ENCODE data around the gene ANKRD10.

The ANKRD10 gene

DNA sequence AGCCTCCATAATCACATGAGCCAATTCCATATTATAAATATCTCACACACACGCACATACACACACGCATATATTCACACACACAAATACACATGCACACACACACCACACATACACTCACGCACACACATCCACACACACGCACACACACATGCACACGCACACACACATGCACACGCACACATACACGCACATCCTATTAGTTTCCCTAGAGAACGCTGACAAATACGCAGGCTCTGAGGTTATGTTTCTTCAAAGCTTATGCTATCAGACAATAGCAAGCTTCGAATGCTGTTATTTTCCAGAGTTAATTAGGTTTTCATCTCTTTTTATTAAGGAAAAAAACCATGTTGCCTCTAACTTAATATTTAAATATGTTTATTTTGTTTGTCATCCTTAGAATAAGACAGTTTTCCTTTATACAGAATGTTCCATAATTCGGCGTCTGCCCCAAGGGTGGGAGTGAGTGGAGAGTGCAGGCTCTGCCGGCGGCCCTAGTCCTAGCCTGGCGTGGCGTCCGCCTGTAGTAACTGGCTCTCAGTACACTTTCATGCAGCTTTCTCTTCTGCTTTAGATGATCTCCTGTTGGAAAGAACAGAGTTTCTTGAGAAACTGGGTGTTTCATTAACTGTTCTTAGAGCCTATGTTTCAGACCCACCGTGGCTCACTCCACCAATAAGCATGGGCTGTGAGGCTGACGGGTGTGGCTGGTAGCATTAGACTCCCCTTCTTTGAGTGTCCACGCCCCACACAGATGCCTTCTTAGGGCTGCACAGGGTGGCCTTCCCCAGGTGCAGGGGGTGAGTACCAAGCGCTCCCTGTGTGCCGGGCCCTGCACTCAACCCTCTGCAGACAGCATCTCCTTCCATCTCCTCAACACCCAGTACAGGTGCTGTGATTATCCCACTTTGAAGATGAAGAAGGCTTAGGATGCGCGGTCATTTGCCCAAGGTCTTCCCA lies 30.4 kb upstream of the ANKRD10 start:
- no peak for DNase-seq (ENCODE audit: low spot score)

GRCh38 chr13:110944121-110944967 lies 29.5 kb upstream of the ANKRD10 start:
- DNase-seq (ENCODE audit: low spot score): peak; percentile 67

DNA sequence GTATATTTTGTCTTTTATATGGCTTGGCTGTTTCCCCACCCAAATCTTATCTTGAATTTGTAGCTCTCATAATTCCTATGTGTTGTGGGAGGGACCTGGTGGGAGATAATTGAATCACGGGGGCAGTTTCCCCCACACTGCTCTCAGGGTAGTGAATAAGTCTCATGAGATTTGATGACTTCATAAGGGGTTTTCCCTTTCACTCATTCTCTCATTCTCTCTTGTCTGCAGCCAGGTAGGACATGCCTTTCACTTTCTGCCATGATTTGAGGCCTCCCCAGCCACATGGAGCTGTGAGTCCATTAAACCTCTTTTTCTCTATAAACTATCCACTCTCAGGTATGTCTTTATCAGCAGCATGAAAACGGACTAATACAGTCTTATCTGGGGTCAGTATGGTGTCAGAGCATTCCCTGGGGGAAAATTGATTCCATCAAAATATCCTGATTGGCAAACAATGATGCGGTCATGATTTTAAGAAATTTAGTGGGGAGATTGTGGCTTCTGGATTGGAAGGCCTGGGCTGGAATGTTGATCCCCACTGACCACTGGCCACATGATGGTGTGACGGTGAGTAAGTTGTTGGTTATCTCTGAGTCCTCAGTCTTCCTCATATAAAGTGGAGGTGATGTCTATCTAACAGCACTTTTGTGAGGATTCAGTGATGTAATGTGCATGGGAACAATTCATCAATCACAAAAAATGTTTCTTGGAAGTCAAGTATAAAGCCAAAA lies 27.5 kb upstream of the ANKRD10 start:
- no peak for DNase-seq (ENCODE audit: low spot score)

DNA sequence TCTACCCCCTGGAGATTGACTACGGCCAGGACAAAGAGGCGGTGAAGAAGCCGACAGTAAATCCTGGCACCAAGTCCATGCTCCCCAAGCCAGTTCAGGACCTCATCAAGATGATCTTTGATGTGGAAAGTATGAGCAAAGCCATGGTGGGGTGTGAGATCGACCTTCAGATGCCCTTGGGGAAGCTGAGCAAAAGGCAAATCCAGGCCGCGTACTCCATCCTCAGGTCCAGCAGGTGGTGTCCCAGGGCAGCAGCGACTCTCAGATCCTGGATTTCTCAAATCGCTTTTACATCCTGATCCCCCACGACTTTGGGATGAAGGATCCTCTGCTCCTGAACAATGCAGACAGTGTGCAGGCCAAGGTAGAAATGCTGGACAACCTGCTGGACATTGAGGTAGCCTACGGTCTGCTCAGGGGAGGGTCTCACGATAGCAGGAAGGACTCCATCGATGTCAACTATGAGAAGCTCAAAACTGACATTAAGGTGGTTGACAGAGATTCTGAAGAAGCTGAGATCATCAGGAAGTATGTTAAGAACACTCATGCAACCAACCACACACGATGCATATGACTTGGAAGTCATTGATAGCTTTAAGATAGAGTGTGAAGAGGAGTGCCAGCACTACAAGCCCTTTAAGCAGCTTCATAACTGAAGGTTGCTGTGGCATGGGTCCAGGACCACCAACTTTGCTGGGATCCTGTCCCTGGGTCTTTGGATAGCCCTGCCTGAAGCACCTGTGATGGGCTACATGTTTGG lies 24.0 kb upstream of the ANKRD10 start:
- DNase-seq (ENCODE audit: low spot score): no peak

- DNase-seq (ENCODE audit: low spot score): no peak
These were observed 22.8 kb upstream of the ANKRD10 start for GRCh38 chr13:110937511-110938285.

GRCh38 chr13:110936519-110936918 lies 21.6 kb upstream of the ANKRD10 start:
- DNase-seq (ENCODE audit: low spot score): no peak

GRCh38 chr13:110932588-110932987 lies 17.7 kb upstream of the ANKRD10 start:
- no peak for DNase-seq (ENCODE audit: low spot score)

- no peak for DNase-seq (ENCODE audit: low spot score)
These were observed 14.4 kb upstream of the ANKRD10 start for GRCh38 chr13:110929104-110929777.

- DNase-seq (ENCODE audit: low spot score): no peak
These were observed 10.2 kb upstream of the ANKRD10 start for GRCh38 chr13:110925023-110925612.

DNA sequence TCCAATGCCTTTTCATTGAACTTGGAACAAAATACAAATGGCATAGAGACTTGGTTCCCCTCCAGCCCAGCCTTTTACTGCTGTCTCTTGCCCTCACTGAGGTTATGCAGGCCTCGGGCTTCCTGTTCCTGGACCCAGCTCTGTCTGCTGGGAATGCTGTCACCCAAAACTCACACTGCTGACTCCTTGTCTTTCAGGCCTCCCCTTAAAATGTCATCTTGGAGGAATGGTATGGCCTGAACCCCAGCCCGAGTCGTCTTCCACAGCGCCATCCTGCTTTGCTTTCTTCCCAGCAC lies 9.7 kb upstream of the ANKRD10 start:
- DNase-seq (ENCODE audit: low spot score): no peak

DNA sequence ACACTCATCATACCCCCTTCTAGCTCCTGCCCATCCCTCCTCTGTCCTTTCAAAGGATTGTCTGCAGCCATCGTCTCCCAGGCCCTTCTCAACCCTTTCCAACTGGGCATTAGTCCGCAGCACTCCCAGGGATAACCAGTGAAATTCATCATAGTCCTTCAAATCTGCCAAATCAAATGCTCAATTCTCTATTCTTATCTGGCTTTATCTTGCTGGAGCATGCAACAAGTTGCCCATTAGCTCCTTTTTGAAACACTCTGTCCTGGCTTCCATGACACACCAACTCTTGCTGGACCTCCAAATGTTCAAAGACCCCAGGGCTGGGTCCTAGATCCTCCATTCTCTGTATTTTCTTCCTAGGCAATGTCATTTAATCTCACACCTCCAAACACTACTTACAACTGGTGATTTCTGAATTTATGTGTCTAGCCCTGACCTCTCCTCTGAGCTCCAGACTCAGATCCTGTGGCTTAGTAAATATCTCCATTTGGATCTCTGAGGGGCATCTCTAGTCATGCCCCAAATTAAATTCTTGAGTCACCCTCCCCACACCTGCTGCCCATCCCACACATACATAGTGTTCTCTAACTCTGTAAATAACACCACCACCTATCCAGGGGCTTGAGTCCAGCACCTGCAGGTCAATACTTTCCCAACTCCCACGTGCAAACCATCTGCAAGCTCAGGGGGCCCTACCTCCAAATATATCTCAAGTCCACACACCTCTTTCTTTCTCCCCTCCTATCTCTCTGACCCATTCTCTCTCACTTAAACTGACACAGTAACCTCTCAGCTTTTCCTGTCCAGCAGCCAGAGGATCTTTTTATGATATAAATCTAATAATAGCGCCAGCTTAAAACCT lies 9.1 kb upstream of the ANKRD10 start:
- DNase-seq (ENCODE audit: low spot score): no peak

DNA sequence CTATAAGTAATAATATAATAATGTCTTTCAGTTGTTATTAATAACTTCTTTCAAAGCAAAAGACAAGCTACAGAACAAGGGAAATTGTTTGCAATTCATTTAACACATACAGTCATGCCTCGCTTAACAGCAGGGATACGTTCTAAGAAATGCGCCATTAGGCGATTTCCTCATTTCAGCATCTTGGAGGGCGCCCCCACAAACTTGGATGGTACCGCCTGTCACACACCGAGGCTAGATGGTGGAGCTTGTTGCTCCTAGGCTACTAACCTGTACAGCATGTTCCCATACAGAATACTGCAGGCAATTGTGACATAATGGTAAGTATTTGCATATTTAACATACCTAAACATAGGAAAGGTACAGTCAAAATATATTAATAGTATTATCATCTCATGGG lies 8.2 kb upstream of the ANKRD10 start:
- DNase-seq (ENCODE audit: low spot score): no peak

DNA sequence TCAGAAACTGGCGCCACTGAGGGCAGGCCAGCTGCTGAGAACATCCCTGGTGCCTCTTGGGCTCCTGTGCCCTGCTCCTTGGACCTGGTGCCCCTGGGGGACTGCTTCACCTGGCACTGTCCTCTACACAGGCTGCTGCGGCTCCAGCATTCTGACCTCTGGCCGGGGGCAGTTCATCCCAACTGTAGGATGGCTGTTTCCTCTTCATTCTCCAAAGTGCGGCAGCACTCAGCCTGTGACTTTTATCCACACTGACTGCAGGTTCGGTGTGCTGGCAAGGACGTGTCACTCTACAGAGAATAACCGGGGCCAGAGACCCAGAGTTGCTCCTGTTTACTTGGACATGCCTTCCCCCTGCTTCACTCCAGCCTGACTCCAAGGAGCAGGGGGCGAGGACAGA lies 7.6 kb upstream of the ANKRD10 start:
- no peak for DNase-seq (ENCODE audit: low spot score)

- DNase-seq (ENCODE audit: low spot score): no peak
These were observed 6.8 kb upstream of the ANKRD10 start for GRCh38 chr13:110921695-110922094.

DNA sequence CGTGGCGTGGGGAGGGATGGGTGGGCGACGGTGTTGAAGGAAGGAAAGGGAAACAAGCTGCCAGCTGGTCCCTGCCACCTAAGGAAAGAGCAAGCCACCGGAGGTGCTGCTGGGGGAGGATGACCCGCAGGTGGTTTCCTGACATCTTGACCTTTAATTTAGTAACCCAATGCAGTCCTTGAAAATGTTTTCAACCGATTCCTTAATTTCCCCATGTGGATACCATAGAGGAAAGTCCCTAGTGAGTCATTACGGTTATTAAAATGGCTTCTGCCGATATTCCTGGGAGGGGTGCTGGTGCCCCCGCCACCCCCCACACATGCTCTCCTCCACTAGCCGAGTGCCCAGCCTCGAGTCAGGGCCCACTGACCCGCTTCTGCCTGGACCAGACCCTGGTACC lies 6.3 kb upstream of the ANKRD10 start:
- DNase-seq (ENCODE audit: low spot score): no peak

DNA sequence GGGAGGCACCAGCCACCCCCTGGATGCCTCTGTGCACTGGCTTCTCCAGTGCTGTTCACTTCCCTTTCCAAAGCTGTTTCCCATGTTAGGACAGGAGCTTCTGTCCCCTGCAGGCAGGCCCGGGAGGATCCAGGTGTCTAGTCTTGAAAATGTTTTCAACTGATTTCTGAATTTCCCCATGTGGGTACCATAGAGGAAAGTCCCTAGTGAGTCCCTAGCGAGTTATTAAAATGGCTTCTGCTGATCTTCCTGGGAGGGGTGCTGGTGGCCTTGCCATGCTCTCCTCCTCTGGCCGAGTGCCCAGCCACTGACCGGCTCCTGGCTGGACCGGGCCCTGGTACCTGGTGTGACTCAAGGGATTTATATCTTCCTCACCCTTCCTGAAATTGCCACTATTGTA lies 5.2 kb upstream of the ANKRD10 start:
- no peak for DNase-seq (ENCODE audit: low spot score)

GRCh38 chr13:110916301-110917142 lies 1.7 kb upstream of the ANKRD10 start:
- DNase-seq (ENCODE audit: low spot score): peak; percentile 87

DNA sequence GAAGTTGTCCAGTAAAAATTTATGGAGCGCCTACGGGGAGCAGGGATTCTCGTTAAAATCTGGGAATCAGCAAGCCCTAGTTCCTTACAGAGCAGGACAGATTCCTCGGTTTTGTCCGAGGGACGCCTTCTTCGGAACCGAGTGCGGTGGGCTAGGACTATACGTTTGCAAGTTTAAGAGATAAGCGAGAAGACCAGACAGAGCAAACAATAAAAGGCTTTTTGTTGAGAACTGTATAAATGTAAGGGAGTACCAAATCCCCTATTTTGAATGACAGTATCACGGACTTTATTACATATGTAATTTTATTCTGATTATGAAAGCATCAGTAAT lies 971 bp upstream of the ANKRD10 start:
- no peak for DNase-seq (ENCODE audit: low spot score)
